GM18502 (cell line): ENCODE measurements around the gene GPC6.

Experiments
- ATAC-seq: cut with Tn5 transposase; IDR thresholded peaks from one replicate; pipeline ENCODE4 v1.9.1; 2021; ENCODE audit warnings: mild to moderate bottlenecking; ENCODE audit not compliant: unreplicated experiment, poor library complexity

The GPC6 gene

DNA sequence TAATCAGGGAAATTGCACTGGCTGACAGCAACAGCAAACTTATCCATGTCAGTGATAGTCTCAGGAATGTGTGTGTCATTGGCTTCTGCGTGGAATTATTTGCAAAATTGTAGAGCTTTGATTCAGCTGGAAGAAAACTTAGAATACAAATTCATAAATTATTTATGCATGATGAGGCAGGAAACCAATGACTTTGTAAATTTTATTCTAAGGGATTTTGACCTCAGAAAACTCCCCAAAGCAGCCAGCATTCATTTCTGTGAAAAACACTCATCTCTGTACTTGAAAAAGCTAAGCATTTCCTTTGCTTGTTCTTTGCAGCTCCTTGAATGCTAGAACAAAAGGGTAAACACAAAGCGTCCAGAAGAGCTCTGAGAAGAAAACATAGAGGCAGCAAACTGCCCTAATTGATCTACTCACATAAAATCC, 1090.5 kb downstream of the GPC6 start:
- ATAC-seq, result peak; percentile 68

GRCh38 chr13:94318418-94318817, 1091.8 kb downstream of the GPC6 start:
- ATAC-seq, result no peak

DNA sequence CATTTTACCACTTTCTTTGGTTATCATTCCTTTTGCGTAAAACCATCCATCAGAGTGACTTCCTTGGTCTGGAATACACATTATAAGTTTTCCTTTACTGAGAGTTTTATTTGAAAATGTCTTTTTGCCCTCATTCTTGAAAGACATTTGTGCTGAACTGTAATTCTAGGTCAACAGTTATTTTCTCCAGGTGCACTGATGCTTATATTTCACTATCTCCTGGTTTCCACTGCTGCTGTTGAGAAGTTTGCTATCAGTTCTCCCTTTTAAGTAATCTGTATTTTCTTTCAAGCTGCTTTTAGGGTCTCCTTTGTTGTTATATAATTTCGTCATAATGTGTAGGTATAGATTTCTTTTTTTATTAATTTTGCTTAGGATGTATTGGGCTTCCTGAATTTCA, 1092.9 kb downstream of the GPC6 start:
- no peak for ATAC-seq

DNA sequence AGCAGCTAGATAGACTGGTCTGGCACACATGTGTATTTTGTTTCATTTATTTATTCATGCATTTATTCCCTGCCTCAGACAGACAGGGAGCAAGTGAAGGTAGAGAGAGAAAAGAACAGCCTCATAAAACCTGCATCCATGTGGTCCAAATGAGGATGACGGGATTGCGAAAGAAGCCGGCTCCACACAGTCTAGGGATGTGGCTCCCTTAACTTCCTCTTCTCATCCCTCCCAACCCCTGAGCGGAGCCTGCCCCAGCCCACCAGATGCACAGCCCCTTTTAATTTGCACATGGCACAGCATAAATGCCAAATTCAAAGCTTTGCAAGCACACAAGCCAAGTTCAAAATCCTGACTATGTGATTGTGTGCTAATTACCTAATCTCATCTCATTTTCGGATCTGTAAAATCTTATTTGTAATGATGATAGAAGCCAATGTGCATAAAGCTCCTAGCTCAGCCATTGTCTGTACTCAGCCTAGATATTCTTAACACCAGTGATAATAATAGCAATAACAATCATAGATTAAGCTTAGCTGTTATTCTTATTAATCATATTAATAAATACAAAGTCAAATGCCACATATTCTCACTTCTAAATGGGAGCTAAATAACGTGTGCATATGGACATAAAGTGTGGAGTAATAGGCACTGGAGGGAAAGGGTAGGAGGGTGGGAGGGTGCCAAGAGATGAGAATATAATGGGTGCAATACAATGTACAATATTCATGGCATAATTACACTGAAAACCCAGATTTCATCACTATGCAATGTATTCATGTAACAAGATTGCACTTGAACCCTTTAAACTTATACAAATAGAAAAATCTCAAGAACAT, 1096.5 kb downstream of the GPC6 start:
- no peak for ATAC-seq

DNA sequence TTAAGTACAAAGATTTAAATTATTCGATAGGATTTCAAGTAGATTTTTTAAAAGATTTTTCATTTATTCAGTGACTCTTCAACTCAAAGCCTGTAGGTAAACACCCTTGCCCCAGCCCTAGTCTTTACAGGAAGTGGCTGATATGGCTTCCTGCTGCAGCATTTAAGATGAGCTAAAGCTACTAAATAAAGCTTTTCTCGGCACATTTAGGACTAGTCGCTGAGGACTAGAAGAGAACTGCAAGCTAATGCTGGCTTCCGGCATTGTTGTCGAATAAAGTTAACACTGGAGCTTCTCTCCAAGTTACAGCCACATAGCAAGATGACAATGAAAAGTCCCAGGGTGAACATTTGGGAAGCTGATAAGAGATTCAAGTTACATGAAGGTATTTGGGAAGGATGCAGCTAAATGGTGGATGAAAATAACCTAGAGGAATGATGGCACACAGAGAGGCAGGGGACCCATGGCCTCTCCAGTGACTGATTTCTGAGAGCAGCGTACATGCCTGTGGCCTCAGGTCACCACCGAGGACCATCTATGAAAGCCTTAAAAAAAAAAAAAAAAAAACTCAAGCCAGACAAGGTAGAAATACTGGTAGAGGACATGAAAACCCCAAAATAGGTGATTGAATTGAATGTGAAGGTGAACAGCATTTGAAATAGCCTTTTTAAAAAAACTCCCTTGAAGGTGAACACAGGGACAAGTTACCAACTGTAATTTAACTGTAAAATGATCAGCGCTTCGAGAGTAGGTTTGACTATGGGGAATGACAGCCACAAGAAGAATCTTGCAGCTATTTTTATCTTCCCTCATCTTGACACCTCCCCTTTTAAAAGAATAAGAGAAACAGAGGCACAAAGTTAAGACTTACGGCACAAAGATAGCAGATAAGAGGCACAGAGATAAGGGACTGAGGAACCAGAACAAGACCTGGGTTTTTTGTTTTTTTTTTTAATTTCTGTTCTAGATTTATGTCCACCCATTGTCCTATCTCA, 1097.5 kb downstream of the GPC6 start:
- peak; percentile 60 for ATAC-seq

DNA sequence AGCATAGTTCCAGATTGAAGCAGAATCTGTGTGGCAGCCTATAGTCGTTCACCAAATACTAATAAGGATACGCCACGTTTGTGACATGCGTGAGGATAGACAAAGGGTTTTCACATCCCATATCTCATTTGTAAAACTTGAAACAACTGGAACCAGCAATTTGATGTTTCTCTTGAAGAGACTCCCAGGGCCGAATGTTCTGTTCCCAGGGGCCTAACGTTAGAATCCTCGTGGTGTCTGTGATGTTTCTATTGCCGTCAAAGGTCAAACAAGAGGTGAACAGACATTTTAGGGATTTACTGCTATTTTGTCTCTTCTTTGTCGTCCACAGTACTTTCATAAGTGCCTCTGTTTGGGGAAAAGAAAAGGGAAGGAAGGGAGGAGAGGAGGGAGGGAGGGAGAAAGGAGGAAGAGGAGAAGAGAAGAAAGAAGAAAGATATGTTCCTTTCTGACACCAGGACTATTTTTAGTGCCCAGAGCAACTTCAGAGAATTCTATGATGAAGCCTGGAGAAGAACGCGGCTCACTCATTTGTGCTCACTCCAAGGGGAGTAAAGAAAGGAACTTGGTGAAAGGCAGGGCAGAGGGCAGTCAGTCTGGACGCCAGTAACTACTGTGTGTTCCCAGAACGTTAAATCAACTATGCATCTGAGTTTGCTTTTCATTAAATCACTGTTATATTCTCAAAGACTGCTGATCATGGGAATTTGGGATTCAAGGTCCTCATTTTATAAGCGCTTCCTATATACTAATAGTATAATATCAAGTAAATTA, 1098.3 kb downstream of the GPC6 start:
- ATAC-seq, result no peak

DNA sequence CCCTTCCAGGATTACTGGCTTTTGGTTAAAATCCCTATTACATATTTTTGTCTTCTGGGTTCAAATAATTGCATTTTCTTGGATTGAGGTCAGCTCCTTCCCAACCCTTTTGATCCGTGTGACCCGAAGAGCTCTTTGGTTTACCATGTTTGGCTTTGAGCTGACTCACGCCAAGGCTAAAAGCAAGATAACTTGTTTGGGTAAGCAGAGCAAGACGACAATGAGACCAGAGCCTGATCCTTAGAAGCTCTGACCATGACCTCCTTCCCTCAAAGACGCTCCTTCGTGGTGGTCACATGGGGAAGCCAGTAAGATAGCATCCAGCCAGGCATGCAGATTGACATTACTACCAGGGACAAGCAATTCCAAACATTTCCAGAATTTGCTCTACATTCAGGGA, 1099.0 kb downstream of the GPC6 start:
- ATAC-seq, result no peak

GRCh38 chr13:94327318-94327717, 1100.7 kb downstream of the GPC6 start:
- ATAC-seq, result peak; percentile 95

- no peak for ATAC-seq
Observed at GRCh38 chr13:94328381-94329041, 1101.9 kb downstream of the GPC6 start.

- no peak for ATAC-seq
Observed at GRCh38 chr13:94329277-94329676, 1102.7 kb downstream of the GPC6 start.

- ATAC-seq, result no peak
Observed at GRCh38 chr13:94329754-94330551, 1103.3 kb downstream of the GPC6 start.

DNA sequence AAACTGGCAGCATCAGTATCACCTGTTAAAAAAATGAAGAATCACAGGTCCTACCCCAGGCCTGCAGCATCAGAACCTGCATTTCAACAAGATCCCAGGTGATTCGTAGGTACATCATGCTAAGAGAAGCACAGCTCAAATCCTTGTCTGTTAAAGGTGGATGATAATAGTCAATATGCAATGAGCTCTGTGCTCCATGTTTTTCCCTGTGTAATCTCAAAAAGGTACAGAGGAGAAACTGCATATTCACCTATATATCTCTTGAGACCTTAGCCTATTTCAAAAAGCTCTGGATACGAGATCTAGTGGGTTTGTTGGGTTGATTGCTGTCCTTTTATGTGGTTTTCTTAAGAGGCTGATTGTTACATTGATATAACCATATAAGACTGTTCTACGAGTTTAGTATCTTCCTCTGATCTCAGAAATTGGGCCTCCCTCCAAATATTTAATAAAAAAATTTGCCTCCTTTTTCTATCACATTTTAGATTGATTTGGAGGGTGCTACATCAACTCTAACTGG, 1104.0 kb downstream of the GPC6 start:
- ATAC-seq, result no peak

DNA sequence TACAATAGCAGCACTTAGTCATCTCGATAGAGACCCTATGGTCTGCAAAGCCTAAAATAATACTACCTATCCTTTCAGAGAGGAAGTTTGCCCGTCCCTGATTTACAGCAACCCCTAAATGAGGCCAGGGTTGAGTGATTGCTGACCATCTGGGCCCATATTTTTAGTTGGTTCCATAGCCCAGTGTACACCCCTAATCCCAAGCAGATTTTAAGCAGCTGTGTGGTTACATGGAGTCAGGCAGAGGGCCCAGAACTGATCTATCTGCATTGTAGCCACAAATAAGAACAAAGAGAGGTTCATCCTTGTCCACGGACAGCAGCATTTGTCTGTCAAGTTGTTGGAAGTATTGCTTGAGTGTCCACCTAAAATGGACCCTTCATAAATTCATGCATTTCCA, 1104.7 kb downstream of the GPC6 start:
- no peak for ATAC-seq

DNA sequence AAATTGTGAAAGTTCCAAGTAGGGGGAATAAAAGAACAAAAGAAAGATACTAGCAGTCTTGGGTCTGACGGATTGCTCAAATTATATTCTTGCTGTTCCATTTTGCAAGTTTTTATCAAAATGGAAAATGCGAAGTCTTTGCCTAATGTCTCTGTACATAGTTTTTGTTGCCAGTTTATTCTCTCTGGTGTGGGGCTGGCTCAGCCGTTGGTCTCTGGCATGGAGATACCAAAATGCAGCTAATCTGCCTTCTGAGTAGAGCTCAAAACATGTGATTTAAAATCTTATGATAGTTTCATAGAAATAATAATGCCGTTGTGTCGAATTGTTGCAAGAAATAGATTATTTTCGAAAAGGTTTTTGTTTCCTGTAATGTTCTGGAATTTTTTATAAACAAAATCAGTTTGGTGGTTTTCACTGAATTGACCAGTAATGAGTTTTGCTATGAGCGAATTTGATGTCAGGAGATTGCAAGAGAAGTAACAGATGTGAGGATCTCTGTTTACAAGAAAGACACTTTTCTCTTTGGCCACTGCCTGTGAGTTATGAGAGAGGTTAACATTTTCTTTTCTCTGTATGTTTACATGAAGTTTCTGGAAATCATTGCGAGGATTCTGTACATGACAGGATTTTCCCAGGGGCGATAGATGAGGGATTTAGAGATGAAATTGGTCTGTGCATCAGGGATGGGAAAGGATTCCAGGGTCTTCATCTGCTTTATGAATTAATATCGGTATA, 1105.9 kb downstream of the GPC6 start:
- ATAC-seq, result no peak

DNA sequence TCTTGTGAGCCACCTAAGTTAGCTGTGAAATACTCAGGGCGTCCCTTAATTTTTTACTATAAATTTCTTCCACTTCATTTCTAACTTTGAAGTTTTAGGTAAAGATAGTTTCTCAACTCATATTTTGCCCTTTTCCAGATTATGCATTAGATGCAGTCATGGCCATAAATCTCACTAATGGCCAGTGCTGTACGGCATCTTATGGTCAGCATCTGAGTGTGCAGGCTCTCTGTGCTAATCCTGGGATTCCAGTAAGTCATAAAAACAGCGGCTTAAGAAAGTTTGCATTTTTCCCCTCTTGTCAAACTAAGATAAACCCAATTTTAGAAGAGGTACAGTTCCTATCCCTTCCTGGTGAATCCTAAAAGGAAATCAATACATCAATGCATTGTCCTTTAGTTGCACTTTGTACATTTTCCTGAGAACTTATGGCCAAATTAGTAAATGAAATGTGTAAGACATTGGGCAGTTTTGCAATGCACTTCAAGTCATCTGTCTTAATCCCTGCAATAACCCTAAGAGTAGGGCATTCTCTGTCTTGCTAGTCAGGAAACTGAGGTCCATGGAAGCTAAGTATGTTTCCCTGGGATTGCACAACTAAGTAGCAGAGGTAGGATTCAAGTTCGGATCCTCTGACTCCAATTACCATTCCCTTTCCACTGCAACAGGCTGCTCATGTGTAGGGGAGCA, 1106.7 kb downstream of the GPC6 start:
- no peak for ATAC-seq

DNA sequence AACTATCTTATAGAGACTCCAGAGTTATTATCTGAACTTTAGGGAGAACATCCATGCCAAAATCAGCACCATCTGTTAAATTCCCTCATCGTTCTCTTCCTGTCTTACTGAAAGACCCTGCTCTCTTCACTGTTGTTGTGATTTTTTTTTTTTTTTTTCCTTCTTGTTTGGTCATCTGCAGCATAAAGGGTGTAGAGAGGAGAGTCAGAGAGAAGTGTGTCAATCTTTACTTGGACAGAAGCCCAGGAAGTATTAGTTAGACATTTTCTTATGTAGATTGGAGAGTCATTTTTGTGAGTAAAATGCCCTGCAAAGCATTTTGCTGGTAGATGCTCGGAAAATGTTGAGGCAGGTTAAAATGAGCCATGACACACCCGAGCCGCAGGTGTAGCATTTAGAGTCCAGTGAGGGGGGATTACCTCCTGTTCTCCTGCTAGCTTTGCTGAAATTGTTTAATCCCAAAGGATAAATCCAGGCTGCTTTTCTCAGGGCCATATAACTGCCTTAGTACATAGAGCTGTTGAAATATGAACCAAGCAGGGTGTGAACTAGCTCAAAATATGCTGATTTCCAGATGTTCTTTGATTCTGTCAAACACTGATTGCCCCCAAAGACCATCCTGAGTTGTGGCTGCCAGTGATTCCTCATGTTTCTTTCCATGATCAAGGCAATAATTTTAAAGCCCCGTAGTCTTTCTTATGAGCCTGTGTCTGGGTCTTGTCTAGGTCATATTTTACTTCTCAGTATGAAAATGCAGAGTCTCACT, 1109.3 kb downstream of the GPC6 start:
- ATAC-seq, result no peak

GRCh38 chr13:94339116-94339687, 1112.6 kb downstream of the GPC6 start:
- ATAC-seq, result no peak
